NCI-H2107 (cell line): Measurements from ENCODE around the gene TP53I3.
A peak's percentile ranks its signal among the peaks of the same experiment; 100 is the strongest.
"Not testable (repeated sequence)": the region's sequence is repeated elsewhere in the genome, so short reads cannot be mapped to it uniquely, and the experiment has no call there.

Experiments
- DNase-seq: peaks from one replicate; lab custom pipeline; 2025; lab: John Stamatoyannopoulos, UW

The TP53I3 gene

GRCh38 chr2:24054366-24055010 is 30.1 kb downstream of the TP53I3 start:
- no peak for DNase-seq

- no peak for DNase-seq
Measured at GRCh38 chr2:24052951-24053350, 31.7 kb downstream of the TP53I3 start.

GRCh38 chr2:24051833-24052232 is 32.8 kb downstream of the TP53I3 start:
- no peak for DNase-seq

GRCh38 chr2:24050041-24050979 is 34.3 kb downstream of the TP53I3 start:
- DNase-seq: no peak

GRCh38 chr2:24049485-24050021 is 35.1 kb downstream of the TP53I3 start, which contains the start of gene FKBP1B:
FKBP1B (plus strand) TSS chr2:24049741; CDS start chr2:24049850, 109 bp downstream.
- no peak for DNase-seq

GRCh38 chr2:24048769-24049484 is 35.7 kb downstream of the TP53I3 start:
- no peak for DNase-seq

- DNase-seq: no peak
Measured at GRCh38 chr2:24047703-24048033, 37.0 kb downstream of the TP53I3 start.

- DNase-seq: peak; percentile 94
Measured at GRCh38 chr2:24046930-24047702, 37.5 kb downstream of the TP53I3 start, which contains the start of gene WDCP. WDCP (minus strand) TSS chr2:24047391; CDS start chr2:24039494, 7,897 bp downstream.

GRCh38 chr2:24046599-24046929 is 38.1 kb downstream of the TP53I3 start:
- no peak for DNase-seq

- no peak for DNase-seq
Measured at GRCh38 chr2:24045511-24046508, 38.8 kb downstream of the TP53I3 start.

- not testable (repeated sequence) for DNase-seq
Measured at GRCh38 chr2:24043133-24043532, 41.5 kb downstream of the TP53I3 start.

- no peak for DNase-seq
Measured at GRCh38 chr2:24040511-24040910, 44.1 kb downstream of the TP53I3 start.

GRCh38 chr2:24038786-24039499 is 45.7 kb downstream of the TP53I3 start:
- no peak for DNase-seq
